GM21423 (cell line): ENCODE data around the gene SYNGR2.
A peak's percentile ranks its signal among the peaks of the same experiment; 100 is the strongest.
"Not testable (repeated sequence)": the region's sequence is repeated elsewhere in the genome, so short reads cannot be mapped to it uniquely, and the experiment has no call there.

Source experiments
- ATAC-seq: cut with Tn5 transposase; IDR thresholded peaks from one replicate; pipeline ENCODE4 v1.9.1; 2021; ENCODE audit warnings: mild to moderate bottlenecking, moderate library complexity; ENCODE audit not compliant: unreplicated experiment

Gene SYNGR2

DNA sequence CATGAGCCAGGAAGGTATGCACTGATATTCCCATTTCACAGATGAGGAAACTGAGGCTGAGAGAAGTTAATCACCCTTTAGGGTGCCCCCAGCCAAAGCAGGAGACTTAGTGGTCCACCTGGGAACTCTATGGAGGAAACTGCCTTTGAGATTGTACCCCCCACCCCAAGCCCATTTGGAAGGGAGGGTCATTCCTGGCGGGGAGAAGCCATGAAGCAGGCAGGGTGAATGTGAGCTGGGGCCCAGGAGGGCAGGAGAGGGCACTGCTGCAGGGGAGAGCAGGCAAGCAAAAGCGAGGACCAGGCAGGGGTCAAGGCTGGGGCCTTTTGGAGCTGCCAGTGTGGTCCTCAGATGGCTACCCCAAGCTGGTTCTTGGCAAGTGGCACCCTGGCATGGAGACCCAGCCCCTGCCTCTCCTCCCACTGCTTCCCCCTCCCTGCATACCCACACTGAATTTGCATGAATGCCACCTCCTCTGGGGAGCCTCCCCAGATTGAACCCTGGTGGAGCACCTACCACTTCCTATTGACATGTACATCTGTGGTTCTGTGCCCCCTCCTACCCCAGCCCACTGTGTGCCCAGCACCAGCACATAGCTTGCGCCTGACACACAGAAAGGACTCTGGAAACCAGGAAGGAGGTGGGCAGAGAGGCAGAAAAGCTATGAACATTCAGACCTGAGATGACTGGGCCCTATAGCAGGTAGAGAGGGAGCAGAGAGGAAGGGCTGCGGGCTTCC is 38.9 kb upstream of the SYNGR2 start:
- no peak for ATAC-seq

DNA sequence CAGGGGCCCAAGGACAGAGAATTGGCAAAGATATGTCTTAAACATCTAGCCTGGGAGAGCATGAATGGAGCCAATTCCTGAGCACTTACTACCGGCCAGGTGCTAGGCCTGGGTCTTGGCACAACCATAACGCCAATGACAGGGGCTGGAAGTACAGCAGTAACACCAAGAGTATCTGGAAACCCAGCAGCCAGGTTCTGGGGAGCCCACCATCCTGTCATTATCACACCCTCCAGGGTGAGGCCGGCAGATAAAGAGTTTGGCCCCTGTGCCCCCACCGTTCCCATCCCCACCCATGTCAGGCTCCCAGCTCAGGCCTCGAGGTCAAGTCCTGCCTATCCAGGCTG is 38.3 kb upstream of the SYNGR2 start:
- ATAC-seq, result no peak

DNA sequence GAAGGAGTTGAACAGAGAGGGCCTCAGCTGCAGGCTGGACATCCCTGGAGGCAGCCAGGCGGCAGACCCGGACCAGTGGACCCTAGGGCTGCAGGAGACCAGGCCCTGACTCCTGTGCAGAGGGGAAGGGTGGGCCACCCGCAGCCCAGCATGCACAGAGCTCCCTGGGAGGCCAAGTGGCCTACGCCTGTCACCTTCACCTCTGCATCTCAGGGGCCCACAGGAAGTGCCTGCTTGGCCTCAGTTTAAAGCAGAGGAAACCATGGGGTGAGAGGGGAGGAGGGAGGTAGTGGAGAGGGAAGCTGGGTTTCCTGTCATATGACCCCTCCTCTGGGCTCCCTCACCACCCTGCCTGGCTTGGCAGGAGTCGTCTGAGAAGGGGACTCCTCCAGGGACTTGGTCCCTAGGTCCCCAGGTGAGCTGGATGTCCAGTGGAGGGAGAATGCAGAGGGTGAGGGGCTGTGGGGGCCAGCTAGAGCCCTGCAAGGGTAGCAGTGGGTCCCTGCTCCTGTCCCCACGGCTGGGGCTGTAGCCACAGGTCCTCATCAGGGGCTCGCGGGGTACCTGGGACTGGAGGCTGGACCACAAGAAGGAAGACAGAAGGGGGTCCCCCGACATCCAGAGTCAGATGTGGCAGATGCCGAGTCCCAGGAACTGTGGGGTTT is 37.8 kb upstream of the SYNGR2 start, which contains the start of gene TMC8:
TMC8 (plus strand) TSS at position 335 of the 665 bp plus-strand sequence. CDS start 818 bp downstream, outside the sequence.
- ATAC-seq, result peak; percentile 20

DNA sequence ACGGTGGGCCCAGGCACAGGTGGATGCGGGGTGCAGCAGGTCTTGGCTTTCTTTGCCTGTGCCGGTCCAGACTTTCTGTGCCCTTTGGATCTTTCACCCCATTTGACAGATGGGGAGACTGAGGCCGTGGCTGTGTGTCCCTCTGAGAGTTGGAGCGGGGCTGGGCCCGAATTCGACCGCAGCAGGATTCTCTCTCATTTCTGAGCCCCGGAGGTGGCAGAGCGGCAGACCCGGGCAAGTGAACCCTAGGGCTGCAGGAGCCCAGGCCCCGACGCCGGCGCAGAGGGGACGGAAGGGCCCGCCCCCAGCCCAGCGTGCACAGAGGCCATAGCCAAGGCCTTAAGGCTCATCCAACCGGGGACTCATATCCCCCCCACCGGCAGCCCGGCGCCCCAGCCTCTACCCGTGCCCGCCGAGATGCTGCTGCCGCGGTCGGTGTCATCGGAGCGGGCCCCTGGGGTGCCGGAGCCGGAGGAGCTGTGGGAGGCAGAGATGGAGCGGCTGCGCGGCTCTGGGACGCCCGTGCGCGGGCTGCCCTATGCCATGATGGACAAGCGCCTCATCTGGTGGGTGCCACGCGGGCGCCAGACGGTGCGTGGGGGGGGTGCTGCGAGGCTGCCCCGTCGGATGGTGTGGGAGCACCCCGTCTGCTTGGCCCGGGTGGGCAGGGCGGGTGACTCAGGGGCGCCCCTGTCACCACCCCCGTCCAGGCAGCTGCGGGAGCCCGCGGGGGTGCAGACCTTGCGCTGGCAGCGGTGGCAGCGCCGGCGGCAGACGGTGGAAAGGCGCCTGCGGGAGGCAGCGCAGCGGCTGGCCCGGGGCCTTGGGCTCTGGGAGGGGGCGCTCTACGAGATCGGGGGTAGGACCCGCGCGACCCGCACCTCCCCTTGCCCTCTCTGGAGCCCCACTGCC is 37.0 kb upstream of the SYNGR2 start:
- no peak for ATAC-seq

DNA sequence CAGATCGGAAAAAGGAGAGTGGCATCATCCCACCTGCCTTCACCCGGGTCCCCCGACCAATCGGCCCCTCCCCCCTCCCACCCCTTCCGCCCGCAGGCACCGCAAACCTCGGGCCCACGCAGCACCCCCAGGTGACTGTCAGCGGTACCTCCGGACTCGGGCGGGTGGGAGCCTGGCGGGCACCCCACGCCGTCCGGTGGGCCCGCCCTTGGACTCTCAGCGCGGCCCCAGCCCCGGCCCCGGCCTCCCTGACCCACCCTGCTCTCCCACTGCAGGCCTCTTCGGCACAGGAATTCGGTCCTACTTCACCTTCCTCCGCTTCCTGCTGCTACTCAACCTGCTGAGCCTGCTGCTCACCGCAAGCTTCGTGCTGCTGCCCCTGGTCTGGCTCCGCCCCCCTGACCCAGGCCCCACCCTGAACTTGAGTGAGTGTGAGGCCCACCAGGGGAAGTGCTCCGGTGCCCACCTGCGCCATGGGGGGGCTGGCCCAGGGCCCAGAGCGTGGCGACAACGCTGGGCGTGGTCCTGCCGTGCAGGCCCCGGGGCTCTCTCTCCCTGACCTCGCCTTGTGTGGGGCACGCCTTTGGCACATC is 36.2 kb upstream of the SYNGR2 start:
- no peak for ATAC-seq

DNA sequence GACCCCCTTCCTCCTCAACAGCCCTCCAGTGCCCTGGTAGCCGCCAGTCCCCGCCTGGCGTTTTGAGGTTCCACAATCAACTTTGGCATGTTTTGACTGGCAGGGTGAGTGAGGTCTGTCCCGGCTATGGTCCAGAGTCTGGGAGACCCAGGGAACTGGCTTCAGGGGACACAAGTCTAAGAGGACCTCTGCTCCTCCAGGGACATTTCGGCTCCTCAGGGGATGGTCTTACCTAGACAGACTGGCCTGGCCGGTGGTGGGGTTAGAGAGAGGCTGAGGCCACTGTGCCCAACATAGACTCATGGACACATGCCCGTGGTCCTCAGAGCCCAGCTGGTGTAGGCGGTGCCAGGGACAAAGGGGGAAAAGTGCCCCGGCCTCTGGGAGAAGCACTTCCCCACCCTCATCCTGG is 35.6 kb upstream of the SYNGR2 start:
- no peak for ATAC-seq

DNA sequence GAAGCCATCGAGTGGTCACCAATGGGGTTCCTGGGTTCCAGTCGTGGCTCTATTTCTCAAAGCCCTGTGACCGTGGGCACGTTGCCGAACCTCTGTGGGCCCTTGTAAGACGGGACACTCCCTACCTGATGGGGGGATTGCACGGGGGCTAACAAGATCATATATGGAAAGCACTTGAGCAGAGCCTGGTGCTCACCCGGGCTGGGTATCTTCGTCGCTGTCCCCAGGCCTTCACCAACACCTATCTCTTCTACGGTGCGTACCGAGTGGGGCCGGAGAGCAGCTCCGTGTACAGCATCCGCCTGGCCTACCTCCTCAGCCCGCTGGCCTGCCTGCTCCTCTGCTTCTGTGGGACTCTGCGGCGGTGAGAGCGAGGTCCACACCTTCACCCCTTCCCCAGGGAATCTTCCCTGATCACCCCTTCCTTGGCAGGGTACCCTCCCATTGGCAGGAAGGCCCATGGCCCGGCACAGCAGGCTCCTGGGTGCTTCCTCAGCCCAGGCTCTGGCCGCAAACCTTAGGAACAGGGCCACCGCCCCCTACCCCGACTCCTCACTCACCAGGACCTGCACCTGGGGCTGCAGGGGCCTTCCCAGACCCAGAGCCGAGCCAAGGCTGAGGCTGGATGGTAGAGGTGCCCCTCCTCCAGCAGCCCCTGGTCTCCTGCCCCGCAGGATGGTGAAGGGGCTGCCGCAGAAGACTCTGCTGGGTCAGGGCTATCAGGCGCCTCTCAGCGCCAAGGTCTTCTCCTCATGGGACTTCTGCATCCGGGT is 35.0 kb upstream of the SYNGR2 start:
- no peak for ATAC-seq

DNA sequence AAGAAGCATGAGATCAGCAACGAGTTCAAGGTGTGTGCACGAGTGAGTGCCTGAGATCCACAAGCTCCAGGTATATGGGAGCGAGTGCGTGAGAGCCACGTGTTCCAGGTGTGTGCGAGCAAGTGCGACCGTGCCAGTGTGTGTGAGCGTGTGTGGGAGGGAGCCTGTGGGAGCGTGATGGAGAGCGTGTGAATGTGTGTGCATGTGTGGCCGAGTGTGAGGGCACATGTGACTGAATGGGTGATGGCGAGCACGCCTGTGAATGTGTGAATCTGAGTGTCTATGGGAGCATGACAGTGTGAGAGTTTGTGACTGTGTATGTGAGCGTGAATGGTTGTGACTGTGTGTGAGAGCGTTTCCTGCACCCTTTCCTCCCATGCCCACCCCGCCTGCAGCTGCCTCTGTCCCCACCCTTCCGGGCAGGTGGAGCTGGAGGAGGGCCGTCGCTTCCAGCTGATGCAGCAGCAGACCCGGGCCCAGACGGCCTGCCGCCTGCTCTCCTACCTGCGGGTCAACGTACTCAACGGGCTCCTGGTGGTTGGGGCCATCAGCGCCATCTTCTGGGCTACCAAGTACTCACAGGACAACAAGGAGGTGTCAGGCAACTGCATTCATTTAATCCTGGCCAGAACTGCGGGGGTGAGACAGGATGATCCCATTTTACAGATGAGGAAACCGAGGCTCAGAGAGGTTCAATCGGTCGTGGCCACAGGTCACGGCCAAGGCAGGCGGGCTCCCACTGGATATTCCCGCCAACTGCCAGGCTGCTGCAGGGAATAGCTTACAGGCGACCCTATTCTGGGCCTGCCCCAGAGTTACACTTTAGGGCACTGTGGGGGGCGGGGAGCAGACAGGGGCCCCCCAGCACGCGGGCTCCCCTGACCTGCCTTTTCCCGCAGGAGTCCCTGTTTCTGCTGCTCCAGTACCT is 34.1 kb upstream of the SYNGR2 start:
- ATAC-seq, result no peak

DNA sequence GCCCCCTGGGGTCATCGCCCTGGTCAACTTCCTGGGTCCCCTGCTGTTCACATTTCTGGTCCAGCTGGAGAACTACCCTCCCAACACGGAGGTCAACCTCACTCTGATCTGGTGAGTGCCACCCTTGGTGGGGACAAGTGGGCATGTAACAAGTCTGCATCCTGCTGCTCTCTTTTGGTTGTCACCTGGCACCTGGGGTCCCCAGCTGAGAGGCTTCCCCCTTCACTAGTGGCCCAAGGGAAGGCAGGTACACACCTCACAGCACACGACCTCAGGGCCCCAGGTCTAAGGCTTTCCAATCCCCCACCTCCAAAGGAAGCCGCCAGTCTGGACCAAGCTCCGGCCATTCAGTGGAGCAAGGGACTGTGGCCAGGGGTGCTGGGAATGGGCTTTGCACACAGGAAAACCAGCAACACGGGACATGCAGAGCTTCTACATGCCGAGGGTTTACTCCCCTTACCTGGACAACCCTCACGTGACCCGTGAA is 33.4 kb upstream of the SYNGR2 start:
- ATAC-seq, result no peak

DNA sequence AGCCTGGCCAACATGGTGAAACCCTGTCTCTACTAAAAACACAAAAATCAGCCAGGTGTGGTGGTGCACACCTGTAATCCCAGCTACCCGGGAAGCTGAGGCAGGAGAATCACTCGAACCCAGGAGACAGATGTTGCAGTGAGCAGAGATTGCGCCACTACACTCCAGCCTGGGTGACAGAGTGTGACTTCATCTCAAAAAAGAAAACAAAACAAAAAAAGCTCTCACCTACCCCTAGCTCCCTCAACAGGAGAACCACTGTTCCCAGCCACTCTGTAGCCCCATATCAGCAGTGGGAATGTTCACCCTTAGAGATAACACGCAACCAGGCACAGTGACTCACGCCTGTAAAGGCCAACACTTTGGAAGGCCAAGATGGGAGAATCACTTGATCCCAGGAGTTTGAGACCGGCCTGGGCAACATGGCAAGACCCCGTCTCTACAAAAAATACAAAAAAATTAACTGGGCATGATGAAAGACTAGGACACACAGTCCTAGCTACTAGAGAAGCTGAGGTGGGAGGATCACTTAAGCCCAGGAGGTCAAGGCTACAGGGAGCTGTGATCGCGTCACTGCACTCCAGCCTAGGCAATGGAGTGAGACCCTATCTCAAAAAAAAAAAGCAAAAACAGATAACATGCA is 32.4 kb upstream of the SYNGR2 start:
- ATAC-seq, result no peak

DNA sequence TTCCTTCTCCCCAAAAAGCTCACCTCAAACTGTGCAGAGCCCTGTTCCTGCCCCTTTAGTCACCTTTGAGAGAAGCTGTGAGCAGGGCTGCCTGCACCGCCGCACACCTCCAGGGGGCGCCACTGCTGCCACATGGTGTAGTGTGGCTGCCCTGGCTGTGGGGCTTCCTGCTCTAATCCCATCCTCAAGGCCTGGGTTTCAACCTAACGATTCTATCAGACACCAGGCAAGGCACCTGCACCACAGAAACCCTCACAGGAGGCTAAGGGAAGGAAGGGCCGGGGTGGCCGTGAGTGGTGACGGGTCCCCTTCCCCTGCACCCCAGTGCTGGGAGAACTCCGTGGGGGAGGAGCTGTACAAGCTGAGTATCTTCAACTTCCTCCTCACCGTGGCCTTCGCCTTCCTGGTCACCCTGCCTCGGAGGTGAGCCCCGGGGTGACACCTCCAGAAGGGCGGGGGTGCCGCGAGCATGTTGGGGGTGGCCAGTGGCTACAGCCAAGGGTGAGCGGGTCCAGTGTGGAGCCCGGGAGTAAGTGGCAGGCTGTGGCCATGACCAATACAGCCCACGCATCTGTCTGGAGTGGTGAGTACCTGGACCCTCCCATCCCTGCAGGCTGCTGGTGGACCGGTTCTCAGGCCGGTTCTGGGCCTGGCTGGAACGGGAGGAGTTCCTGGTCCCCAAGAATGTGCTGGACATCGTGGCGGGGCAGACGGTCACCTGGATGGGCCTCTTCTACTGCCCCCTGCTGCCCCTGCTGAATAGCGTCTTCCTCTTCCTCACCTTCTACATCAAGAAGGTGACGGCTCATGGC is 30.8 kb upstream of the SYNGR2 start:
- ATAC-seq, result no peak

DNA sequence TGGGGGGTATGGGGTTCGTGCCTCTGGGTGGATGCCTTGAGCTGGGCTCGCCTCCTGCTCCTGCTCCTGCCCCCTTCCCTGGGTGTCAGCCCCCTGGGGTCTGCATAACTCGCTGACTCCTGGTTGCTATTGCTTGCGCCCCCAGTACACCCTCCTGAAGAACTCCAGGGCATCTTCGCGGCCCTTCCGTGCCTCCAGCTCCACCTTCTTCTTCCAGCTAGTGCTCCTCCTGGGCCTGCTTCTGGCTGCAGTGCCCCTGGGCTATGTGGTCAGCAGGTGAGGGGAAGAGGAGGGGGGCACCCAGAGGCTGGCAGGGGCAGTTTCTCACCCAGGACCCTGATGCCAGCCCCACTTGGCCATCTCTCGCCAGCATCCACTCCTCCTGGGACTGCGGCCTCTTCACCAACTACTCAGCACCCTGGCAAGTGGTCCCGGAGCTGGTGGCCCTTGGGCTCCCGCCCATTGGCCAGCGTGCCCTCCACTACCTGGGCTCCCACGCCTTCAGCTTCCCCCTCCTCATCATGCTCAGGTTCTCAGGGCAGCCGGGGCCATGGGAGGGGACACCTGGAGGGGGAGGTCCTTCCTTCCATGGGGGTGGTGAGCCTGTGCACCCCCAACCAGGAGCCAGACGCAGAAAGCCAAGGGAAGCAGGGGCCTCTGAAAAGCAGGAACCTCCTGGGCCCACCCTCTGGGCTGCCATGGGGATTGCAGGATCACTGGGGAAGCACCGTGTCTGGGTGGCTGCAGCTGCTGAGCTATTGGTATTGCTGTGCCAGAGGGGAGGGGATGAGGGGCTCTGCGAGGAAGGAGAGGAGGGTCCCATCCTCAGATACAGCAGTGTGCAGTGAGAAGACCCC is 29.9 kb upstream of the SYNGR2 start:
- ATAC-seq, result no peak

DNA sequence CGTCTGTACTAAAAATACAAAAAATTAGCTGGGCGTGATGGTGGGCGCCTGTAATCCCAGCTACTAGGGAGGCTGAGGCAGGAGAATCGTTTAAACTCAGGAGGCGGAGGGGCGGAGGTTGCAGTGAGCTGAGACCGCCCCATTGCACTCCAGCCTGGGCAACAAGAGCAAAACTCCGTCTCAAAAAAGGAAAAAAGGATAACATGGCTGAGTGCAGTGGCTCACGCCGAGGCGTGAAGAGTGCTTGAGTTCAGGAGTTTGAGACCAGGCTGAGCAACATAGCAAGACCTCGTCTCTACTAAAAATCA is 28.6 kb upstream of the SYNGR2 start:
- ATAC-seq, result not testable (repeated sequence)

DNA sequence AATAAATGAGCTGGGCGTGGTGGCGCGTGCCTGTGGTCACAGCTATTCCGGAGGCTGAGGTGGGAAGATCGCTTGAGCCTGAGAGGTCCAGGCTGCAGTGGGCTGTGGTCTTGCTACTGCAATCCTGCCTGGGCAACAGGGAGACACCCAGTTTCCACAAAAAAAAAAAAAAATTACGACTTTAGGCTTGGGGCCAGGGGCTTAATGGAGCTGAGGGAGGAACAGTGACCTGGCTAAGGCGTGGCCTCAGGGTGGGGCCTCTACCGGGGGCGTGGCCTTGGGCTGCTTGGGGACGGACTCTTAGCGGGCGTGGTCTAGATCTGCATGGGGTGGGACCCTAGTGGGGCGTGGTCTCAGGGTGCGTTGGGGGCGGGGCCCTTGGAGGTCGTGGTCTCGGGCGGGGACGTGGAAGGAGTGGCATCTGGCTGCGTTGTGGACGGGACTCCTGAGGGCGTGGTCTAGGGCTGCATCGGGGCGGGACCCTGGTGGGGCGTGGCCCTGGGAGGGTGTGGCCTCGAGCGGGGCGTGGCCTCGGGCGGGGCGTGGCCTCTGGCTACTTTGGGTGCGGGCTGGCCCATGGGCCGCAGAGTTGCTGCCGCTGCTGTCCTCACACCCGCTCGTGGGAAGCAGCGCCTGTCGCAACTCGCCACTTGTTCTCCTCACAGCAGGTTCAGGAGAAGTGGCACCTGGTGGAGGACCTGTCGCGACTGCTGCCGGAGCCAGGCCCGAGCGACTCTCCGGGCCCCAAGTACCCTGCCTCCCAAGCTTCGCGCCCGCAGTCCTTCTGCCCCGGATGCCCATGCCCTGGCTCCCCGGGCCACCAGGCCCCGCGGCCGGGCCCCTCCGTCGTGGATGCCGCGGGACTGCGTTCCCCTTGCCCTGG is 28.0 kb upstream of the SYNGR2 start:
- ATAC-seq, result peak; percentile 70

DNA sequence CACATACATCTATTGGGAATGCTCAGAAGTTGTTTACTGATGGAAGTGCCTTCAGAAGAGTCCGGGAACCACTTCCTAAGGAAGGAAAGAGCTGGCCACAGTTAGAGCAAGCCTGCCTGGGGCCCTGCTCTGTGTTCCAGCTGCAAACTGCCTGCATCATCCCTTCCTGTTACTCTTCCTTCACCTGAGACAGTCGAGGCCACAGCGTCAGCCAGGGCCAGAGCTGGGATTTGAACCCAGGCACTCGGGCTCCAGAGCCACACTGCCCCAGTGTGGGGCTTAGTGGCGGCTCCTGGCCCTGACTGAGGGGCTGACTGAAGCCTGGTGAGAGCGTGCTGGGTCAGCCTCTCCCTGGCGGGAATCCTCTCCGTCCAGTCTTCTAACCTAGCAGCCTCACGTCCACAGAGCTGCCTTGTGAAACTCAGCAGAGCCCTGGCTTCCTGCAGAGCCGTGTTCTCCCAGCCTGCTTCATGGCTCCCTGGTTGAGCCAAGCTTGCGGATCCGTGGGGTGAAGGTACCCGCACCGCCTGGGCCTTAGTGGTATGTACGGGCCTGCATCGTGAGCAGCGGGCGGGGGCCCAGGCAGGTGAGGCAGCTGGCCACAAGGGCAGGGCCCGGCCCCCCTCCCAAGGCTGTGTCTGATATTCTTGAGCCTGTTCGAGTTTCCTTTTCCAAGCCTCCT is 26.8 kb upstream of the SYNGR2 start:
- ATAC-seq, result no peak
